Fibroblast of skin of left quadriceps (primary cell): ENCODE results near the gene INAVA.
"Not testable (repeated sequence)": the region's sequence is repeated elsewhere in the genome, so short reads cannot be mapped to it uniquely, and the experiment has no call there.

Experiments
- DNase-seq, 2 experiments: peaks; one replicate each; pipeline ENCODE4 v3.0.0-alpha.2; 2013; ENCODE audit warnings: low read depth in 2 of 2

INAVA gene

DNA sequence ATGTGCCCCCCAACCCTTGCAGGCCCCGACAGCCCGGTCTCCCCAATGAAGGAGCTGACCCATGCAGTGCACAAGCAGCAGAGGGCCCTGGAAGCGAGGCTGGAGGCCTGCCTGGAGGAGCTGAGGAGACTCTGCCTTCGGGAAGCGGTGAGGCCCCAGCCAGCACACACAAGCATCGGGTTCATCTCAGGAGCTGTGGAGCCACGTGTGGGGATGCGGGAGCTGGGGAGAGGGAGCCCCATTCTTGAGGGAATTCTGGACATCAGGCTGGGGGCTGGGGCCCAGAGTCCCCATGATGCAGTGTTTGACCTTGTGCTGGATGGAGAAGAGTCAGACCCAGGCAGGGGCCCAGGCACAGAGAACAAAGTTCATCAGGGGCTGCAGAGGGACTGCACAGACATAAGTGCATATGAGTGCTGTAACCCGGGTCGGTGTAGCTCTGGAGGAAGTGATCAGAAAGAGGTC lies 4.8 kb downstream of the INAVA start:
- no peak for DNase-seq

DNA sequence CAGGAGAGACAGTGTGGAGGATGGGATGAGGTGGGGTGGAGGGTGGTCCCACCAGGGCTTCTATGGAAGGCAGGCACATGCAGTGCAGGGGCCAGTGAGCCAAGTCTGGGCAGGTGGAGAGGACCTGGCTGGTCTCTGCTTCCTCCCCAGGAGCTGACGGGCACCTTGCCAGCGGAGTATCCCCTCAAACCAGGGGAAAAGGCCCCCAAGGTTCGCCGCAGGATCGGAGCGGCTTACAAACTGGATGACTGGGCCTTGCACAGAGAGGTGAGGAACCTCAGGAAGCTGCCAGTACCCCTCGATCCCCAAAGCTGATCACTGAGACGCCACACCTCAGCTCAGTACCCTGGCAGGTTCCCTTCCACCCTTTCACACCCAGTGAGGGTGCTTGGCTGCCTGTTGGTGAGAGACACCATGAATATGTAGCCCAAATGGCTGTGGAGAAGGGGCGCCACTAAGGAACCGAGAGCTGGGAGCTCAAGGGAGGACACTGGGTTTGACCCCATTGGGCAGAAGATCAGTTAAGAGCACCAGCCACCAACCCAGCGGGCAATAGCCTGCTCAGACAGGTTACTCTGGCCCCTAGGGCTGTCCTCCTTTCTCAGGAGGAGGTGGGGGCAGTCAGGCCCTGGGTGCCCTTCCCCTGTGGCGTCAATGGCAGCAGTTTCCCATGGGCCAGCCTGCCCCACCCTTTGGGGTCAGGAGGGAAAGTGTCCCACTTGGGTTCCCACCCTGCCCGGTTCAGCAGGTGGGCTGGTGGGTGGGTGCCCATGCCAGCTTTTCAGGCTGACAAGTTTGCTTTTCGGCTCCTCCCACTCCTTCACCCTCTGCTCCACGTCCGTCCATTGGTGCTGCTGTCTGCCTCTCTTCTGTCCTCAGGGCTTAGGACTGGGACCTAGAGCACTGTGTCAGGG lies 5.5 kb downstream of the INAVA start:
- DNase-seq, result no peak

DNA sequence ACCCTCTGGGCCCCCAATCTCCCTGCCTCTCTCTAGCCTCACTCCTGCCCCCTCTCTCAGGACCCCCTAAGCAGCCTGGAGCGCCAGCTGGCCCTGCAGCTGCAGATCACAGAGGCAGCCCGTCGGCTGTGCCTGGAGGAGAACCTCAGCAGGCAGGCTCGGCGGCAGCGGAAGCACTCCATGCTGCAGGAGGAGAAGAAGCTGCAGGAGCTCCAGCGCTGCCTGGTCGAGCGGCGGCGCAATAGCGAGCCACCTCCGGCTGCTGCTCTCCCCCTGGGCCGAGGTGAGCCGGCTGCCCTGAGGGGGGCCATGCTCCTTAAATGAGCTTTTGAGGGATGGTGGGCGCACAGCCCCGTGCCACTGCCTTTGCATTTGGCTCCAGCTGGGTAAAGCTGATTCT lies 6.2 kb downstream of the INAVA start:
- DNase-seq, result no peak

DNA sequence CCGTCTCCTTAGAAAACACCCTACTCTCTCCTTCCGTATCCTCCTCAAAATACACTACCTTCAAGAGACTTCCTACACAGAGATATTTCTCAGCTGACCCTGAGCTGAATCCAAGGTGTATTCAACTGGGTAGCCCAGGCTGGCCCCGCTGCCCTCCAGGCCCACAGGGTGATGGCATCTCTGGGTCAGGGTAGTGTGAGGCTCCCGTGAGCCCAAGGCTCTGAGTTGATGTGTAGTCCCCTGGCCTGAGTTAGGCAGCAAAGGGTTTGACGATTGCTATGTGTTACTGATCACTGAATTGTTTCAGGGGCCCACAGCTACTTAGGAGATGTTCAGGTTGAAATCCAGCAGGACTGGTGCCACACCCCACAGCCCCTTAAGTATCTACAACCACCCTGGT lies 6.7 kb downstream of the INAVA start:
- no peak for DNase-seq

- no peak for DNase-seq
These were observed 7.2 kb downstream of the INAVA start for GRCh38 chr1:200901796-200902444.

DNA sequence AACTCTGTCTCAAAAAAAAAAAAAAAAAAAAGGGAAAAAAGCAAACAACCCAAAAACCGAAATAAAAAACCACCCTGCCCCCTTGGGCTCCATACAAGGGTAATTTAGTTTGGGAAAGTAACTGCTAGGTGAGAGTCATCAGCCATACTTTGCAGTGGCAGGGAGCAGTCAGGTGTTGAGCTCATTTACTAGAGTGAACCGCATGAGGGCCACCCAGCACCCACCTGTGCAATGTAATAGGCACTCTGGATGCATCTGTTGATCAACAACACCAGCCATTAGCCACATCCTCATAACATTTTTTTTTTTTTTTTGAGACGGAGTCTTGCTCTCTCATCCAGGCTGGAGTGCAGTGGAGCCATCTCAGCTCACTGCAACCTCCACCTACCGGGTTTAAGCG lies 9.1 kb downstream of the INAVA start:
- no peak for DNase-seq

GRCh38 chr1:200904772-200905171 lies 10.1 kb downstream of the INAVA start:
- no peak for DNase-seq

- DNase-seq, result no peak
These were observed 10.8 kb downstream of the INAVA start for GRCh38 chr1:200905411-200906052.

- DNase-seq, result no peak
These were observed 11.8 kb downstream of the INAVA start for GRCh38 chr1:200906491-200906890.

DNA sequence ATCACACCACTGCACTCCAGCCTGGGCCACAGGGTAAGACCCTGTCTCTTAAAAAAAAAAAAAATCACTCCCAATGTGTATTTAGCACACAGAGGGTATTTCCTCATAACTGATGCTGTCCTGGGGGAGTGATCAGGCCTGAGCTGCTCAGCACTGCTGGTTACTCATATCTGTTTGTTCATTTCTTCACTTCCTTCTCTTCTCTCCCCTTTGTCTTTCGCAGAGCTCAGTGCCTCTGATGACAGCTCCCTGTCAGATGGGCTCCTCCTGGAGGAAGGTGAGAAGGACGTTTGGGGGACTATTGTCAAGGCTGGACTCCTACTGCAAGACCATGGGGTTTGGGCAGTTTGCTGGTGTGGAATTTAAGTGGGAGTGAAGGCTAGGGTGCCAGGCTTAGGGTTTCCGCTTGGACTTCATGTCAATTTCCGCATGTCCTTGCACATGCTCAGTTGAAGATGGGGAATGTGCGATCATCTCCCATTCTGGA lies 13.0 kb downstream of the INAVA start:
- no peak for DNase-seq

GRCh38 chr1:200908191-200908868 lies 13.6 kb downstream of the INAVA start:
- no peak for DNase-seq

GRCh38 chr1:200909071-200909470 lies 14.4 kb downstream of the INAVA start:
- DNase-seq, result no peak

- no peak for DNase-seq
These were observed 15.1 kb downstream of the INAVA start for GRCh38 chr1:200909757-200910239.

GRCh38 chr1:200911361-200911760 lies 16.7 kb downstream of the INAVA start:
- no peak for DNase-seq

GRCh38 chr1:200911936-200912335 lies 17.2 kb downstream of the INAVA start:
- not testable (repeated sequence) for DNase-seq

DNA sequence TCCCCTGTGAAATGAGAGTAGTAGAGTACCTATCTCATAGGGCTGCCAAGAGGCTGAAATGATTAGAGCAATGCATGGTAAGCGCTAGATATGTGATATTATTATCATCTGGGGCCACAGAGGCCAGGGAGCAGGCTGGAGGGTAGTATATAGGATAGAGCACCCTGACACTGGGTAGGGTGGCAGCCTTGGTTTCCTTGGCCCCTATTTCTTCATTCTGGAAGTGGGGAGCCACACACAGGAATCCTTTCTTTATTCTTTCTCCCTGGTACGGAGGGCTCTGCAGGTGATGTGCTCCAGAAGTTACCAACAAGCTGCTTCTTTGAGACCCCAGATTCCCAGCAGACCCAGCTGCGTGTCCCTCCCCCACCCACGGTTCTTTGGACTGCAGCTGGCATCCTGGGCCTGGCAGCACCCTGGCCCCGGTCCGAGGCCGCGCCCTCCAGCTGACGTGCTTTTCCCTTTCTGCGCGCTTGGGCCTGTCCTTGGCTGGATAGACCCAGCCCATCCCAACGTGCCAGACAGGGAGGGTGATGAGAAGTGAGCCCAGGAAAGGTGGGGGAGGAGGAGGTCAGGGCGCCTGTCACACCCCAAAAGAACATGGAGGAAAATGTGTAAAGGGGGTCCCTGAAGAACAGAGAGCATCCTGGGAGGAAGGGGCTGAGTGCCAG lies 18.2 kb downstream of the INAVA start:
- DNase-seq, result no peak

- no peak for DNase-seq
These were observed 21.5 kb downstream of the INAVA start for GRCh38 chr1:200916152-200916551.

DNA sequence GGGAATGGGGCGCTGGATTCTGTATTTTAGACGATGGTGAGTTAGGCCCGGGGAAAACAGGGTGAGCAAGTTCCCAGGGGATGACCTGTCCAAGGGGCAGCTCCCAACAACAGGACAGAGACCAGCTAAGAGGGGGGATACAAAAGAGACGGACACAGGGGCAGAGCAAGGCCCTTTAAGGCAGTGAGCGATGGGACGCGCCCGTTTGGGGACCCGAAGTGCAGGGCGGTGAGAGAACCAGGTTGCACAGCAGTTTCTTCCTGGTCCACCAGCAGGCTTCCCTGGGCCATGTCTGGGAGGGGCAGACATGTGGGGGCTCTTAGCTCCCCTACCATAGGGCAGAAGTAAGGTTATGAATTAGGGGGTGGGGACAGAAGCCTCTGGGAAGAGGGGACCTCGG lies 22.0 kb downstream of the INAVA start:
- DNase-seq, result no peak

DNA sequence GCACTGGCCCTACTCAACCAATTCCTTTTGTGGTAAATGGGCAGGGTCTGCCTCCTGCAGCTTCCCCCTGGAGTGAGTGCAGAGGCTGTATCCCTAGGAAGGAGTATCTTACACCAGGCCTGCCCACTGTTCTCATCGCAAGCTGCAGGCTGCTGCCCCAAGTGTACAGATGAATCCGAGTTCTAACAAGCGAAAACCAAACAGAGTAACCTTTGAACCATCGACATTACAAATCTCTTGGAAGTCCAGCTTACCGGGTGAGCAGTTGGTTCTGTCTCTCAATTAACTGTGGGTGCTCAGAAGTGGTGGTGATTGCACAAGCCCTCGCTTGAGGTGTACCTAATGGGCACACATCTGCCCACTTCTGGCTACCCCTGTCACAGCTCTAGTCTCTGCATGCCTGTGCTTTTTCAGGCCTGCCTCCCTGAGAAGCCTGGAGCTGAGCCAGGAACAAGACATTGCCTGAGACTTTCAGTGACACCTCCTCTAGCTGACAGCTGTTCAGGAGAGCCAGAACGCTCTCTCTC lies 22.7 kb downstream of the INAVA start:
- DNase-seq, result no peak

- no peak for DNase-seq
These were observed 23.3 kb downstream of the INAVA start for GRCh38 chr1:200918006-200918405.

GRCh38 chr1:200919386-200919785 lies 24.7 kb downstream of the INAVA start:
- DNase-seq, result no peak
